Adipocyte (in vitro differentiated cells): ENCODE data around the gene GBGT1.

Source experiments
- DNase-seq: peaks from one replicate; pipeline ENCODE4 v3.0.0-alpha.2; 2015; ENCODE audit warnings: low read depth
- H3K27me3 ChIP-seq: replicated peaks from 2 replicates; pipeline ENCODE4 v1.7.0; 2013; ENCODE audit warnings: mild to moderate bottlenecking, low read length, moderate library complexity; ENCODE audit not compliant: control insufficient read depth, insufficient read depth
- H3K36me3 ChIP-seq: 2 replicates; pipeline ENCODE4 v1.7.0; 2013; ENCODE audit warnings: low read length, mild to moderate bottlenecking, moderate library complexity; ENCODE audit not compliant: control insufficient read depth, insufficient read depth, severe bottlenecking
- H3K4me1 ChIP-seq: 2 replicates; pipeline ENCODE4 v1.7.0; 2013; ENCODE audit warnings: mild to moderate bottlenecking, low read length, moderate library complexity; ENCODE audit not compliant: control insufficient read depth, insufficient read depth
- H3K4me3 ChIP-seq: 2 replicates; pipeline ENCODE4 v1.7.0; 2013; ENCODE audit warnings: mild to moderate bottlenecking, low read length, moderate library complexity
- H3K9ac ChIP-seq: 2 replicates; pipeline ENCODE4 v1.7.0; 2013; ENCODE audit warnings: mild to moderate bottlenecking, low read length, moderate library complexity
- H3K9me3 ChIP-seq: 2 replicates; pipeline ENCODE4 v1.7.0; 2013; ENCODE audit warnings: mild to moderate bottlenecking, low read length, moderate library complexity; ENCODE audit not compliant: control insufficient read depth

GBGT1 gene

DNA sequence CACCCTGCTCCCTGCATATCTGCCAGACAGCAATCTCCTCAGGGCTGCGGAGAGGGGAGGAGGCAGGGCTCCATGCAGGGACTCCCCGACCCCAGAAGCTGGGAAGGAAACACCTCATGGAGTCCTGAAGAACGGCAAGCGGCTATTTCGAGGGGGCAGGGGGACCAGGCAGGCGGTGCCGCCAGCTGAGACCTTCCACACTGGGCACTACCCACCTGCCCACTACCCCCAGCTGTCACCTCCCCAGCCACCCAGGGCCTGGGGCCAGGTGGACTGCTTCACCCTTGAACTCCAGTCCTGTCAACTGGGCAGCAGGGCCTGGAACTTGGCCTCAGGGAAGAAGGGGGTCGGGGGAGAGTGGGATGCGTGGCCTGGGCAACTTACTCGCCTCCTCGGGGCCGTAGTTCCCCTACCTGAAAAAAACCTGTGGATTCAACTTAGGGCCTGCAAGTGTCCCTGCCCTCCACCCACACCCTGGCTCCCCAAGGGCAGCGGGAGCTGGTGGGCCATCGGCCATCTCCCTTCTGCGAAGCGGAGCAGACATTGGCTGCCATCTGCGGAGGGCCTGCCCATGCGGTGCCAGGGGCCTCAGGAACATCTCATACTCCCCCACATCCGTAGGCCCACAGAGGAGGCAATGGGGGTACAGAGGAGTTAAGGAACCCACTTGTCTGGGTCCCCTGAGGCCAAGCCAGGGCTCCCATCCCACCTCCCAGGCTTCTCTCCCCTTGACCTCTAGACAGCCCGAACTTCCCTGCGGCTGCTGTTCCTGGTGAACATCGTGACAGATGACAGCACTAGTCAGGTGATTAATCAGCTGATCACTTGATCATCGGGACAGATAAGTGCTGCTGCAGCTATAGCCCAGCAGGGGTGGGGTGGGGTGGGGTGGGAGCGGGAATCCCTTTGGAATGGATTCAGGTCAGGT lies 24.2 kb downstream of the GBGT1 start:
- no peak for DNase-seq
- Histone ChIP-seq H3K4me1 (peaks cover 23% of the 10 kb centered on the region), H3K27me3 (no peaks in the 10 kb centered on the region)

DNA sequence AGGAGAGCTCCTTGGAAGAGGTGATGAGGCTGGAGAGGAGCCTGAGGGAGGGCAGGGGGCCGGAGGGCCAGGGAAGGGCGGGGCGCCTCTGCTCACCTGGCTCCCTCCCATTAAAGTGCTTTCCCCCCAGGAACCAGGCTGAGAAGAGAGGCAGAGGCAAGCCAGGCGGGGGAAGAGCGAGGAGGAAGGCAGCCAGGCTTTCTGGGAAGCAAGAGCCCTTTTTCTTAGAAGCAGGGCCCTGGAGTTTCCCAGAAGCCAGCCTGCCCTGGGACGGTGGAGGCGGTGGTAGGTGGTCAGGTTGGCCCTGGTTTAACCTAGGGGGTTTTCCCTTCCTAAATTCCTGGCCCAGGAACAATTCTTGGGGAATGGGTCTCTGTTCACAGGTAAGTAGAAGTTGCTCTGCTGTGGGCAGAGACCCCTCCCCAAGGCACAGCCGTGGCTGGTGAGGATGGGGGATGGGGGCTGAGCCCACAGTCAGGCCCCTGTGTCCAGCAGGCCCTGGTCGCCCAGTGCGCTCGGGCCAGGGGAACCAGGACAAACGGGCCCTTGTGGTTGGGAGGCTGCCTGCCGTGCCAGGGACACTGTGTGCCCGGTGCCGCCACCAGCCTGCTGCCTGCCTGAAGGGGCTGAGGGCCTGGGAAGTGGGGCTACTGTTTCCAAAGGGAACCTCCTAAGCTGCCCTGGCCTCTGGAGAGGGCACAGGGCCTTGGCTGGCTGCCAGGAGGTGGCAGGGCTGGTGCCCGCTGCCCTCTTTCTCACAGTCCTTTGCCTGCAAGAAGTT lies 26.1 kb downstream of the GBGT1 start:
- H3K9me3 ChIP-seq: no peaks in the 10 kb centered on the region
- H3K4me1 ChIP-seq: peaks cover 38% of the 10 kb centered on the region
- no peak overlapping the region for H3K4me3 ChIP-seq
- H3K27me3 ChIP-seq: no peaks in the 10 kb centered on the region
- no peak overlapping the region for H3K9ac ChIP-seq
- DNase-seq: no peak
- no peaks in the 10 kb centered on the region for H3K36me3 ChIP-seq

More for the DNA sequence above, 24.2 kb downstream of the GBGT1 start:
- Histone ChIP-seq H3K36me3 (no peaks in the 10 kb centered on the region), H3K4me3 (no peak overlapping the region), H3K9me3 (no peaks in the 10 kb centered on the region), H3K9ac (no peak overlapping the region)

DNA sequence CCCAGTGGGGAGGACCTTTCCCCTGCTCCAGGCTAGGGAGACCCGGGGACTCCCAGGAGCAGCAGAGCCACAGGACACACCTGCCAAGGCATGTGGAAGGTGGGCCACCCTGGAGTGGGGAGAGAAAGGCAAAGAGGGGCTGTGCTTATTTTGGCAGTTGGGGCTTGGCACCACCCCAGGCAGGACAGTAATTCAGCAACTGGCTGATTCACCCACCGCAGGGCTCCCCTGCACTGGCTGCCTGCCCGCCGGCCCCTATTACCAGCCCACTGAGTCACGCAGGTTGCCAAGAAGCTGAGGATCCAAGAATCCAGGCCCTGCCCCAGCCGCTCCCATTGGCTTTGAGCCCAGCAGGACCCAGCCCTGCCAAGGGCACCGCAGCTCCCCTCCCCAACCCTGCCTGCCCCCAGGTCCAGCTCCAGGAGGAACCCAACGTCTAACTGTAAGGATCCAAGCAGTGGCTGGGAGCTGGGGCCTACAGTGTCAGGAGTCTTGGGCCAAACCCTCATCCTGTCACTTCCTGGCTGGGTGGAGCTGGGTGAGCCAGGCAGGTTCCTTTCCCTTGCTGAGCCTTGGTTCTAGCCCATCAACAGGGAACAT lies 28.5 kb downstream of the GBGT1 start:
- Histone ChIP-seq H3K9ac (peak overlapping the region; percentile 74), H3K36me3 (no peaks in the 10 kb centered on the region), H3K27me3 (no peaks in the 10 kb centered on the region), H3K9me3 (no peaks in the 10 kb centered on the region), H3K4me3 (no peak overlapping the region), H3K4me1 (peaks cover 46% of the 10 kb centered on the region)
- peak; percentile 80 for DNase-seq

DNA sequence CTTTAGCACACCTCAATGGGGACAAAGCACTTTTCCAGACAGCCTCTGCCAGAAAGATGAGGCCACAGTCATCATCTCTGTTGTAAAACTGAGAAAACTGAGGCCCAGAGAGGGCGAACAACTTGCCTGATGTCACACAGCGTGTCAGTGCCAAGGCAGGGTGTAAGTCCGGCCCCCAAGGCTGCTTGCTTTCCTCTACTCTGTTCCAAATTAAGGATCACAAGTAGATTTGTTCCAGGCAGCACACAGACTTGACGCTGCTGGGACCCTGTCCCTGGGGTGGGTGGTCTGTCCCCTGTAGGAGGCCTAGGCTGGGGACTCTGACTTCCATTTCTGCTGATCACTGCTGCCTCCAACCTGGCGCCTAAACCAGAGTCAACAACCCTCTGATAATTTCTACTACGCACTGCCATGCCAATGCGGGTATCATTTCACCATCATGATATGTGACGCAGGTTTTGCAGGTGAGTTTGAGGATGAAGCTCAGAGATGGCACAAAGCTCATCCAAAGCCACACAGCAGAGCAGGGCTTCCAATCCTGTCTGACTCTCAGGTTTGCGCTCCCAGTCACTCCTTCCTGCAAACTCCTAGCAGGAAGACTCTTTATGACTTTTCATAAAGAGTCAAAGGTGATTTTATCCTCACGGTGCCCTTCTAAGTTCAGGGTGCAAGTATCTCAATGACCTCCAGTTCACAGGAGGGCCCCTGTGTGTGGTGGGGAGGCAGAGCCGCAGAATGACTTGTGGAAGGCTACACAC lies 29.1 kb downstream of the GBGT1 start:
- no peaks in the 10 kb centered on the region for H3K27me3 ChIP-seq
- DNase-seq: no peak
- no peak overlapping the region for H3K4me3 ChIP-seq
- H3K4me1 ChIP-seq: peaks cover 46% of the 10 kb centered on the region
- no peaks in the 10 kb centered on the region for H3K9me3 ChIP-seq
- no peaks in the 10 kb centered on the region for H3K36me3 ChIP-seq
- H3K9ac ChIP-seq: peak overlapping the region; percentile 74

DNA sequence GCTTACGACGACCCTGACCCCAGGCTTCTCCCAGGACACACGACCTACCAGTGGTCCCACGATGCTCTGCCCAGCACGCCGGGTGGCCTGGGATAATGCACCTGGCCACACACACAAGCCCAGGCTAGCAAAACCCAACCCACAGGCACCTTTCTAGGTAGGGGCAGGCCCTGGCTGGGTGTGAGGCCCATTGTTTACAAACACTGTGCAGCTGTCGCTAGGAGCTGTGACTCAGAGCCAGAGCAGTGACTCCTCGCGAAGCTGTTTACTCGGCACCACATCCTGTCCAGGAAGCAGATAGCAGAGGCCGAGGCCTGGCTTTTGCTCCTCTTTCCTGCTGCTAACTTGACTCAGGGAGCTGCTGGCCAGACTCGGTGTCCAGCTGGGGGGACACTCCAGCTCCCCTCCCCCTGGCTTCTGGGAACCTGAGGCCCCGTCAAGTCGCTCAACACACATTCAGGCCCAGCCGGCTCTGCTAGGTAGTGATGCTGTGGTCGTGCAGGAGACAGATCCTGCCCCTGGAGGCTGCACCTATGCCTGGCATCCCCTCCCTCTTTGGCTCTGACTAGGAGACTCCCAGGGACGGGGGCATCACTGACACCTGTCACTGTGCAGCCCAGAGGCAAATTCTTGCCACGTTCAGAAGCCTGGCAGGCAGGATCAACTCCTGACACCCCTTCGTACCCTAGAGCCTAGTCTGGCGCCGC lies 29.9 kb downstream of the GBGT1 start:
- Histone ChIP-seq H3K36me3 (no peaks in the 10 kb centered on the region), H3K4me1 (peaks cover 46% of the 10 kb centered on the region), H3K27me3 (no peaks in the 10 kb centered on the region), H3K4me3 (no peak overlapping the region), H3K9ac (peak overlapping the region; percentile 74), H3K9me3 (no peaks in the 10 kb centered on the region)
- DNase-seq: peak; percentile 87

DNA sequence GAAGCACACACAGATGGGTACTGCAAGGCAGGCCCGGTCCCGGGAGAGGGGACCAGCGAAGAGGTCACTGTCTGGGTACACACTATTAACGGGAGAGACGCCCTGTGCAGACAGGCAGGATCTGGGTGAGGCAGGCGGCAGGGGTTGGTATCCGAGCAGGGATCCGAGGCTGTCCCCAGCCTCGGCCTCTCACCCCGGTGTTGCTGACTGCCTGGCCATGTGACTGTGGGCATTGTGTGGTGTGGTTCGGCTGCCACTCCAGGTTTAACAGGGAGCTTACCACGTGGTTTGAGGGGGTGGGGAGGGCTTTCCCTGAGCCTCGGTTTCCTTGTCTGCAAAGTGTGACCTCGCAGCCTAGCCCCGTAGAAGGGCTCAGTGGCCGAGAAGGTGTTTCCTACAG lies 31.5 kb downstream of the GBGT1 start:
- no peak overlapping the region for H3K9ac ChIP-seq
- no peak for DNase-seq
- H3K27me3 ChIP-seq: no peaks in the 10 kb centered on the region
- H3K9me3 ChIP-seq: no peaks in the 10 kb centered on the region
- H3K36me3 ChIP-seq: no peaks in the 10 kb centered on the region
- H3K4me3 ChIP-seq: no peak overlapping the region
- H3K4me1 ChIP-seq: peaks cover 36% of the 10 kb centered on the region

DNA sequence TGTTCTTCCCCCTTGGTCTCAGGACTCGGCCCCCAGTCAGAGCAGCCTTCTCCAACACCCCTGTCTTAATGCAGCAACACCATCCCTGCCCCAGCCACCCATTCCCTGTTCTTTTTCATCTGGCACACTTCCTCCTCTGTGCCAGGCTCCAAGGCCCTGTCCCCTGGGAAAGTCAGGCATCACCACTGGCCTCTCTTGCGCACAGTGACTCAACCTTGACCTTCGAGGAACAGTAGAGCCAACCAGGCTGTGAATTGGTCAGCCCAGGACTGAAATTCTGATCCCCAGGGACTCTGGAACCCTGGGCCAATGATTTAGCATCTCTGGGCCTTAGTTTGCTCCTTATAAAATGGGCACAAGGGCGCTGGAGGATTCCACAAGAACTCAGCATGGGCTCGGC lies 32.2 kb downstream of the GBGT1 start:
- Histone ChIP-seq H3K4me1 (peaks cover 41% of the 10 kb centered on the region), H3K9ac (no peak overlapping the region), H3K9me3 (no peaks in the 10 kb centered on the region), H3K4me3 (no peak overlapping the region), H3K36me3 (no peaks in the 10 kb centered on the region), H3K27me3 (no peaks in the 10 kb centered on the region)
- DNase-seq: no peak

DNA sequence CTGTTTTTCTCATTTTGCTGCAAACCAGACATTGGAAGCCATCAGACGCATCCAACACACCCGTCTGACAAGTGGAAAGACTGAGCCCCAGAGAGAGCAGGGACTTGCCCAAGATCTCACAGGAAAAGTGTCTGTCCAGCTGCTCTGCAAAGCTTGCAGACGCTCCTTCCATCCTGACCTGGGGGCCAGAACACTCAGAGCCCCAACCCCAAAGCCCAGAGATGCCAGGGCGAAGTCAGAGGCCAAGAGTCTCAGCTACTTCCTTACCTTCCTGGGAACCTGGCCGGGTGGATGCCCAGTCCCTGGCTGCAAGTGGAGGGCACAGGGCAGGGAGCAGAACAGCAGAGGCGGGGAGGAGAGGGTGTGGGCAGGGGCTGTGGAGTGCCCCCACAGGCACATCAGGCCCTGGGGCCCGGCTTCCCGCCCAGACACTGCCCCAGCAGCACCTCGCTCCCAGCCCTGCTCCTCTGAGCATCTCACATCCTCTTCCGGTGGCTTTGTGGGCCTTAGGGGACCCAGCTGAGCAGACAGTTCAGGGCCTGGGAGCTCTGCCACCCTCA lies 32.9 kb downstream of the GBGT1 start:
- no peak for DNase-seq
- H3K27me3 ChIP-seq: no peaks in the 10 kb centered on the region
- no peaks in the 10 kb centered on the region for H3K9me3 ChIP-seq
- peaks cover 47% of the 10 kb centered on the region for H3K4me1 ChIP-seq
- no peaks in the 10 kb centered on the region for H3K36me3 ChIP-seq
- H3K9ac ChIP-seq: no peak overlapping the region
- H3K4me3 ChIP-seq: no peak overlapping the region

DNA sequence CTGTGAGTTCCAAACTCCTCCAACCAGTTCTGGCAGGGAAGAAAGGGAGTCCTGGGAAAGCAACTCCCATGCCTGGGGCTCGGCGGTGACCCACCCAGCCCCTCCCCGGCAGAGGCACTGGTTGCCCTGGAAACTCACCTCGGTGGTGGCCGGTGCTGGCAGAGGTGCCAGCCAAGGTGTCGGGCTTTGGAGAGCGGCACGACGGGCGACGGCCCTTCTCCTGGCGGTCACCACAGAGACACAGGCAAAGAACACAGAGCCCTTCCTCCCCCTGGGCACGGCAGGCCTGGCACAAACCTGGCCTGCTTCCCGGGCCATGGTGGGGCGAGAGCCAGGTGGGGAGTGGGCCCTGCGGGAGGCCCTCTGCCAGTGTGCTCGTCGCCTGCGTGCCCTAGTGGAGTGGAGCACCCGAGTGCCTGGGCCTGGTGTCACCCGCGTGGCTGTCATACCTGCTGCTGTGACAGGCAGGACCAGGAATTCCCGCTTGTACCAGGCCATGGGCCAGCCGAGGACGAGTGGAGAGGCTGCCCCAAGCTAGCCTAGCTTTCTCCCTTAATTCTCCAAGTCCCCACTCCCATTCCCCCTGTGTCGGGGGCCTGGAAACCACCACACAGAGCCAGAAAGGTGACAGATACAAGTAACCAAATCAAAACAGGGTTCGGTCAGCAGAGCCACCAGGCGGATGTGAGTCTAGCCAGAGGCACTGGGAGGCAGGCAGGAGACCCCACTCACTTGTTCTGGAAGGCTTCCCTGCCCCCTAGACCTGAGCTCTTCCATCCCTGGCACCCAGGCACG lies 34.5 kb downstream of the GBGT1 start:
- H3K4me1 ChIP-seq: peaks cover 34% of the 10 kb centered on the region
- H3K9ac ChIP-seq: no peak overlapping the region
- H3K36me3 ChIP-seq: no peaks in the 10 kb centered on the region
- no peaks in the 10 kb centered on the region for H3K9me3 ChIP-seq
- H3K27me3 ChIP-seq: no peaks in the 10 kb centered on the region
- no peak for DNase-seq
- no peak overlapping the region for H3K4me3 ChIP-seq

DNA sequence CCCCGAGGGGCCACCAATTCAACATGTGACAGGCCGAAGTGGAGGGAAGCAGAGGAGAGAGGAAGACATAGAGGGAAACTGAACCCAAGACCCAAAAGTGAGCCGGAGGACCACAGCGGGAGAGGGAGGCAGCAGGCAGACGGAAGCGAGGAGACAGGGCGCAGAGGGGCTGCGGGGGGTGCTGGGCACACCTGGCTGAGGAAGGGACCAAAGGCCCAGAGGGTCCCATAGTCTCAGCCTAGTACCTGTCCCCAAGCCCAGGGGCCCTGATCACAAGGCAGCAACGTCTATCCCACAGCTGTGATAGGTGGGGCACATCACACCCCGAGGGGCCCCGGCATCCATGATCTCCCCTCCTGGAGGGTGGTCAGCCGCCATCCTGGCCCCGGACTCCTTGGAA lies 35.6 kb downstream of the GBGT1 start:
- no peak for DNase-seq
- H3K9ac ChIP-seq: no peak overlapping the region
- no peaks in the 10 kb centered on the region for H3K27me3 ChIP-seq
- no peaks in the 10 kb centered on the region for H3K9me3 ChIP-seq
- H3K36me3 ChIP-seq: no peaks in the 10 kb centered on the region
- H3K4me3 ChIP-seq: no peak overlapping the region
- peaks cover 24% of the 10 kb centered on the region for H3K4me1 ChIP-seq
